B cell (primary cell): ENCODE results near the gene SMCR8. TPM values are rescaled to one million over a fixed set of nuclear protein-coding genes. Genes with fewer than 3 reads are reported as not detected.

Experiments
- ATAC-seq: fragments of 200-7000 bp; cut with Tn5 transposase; one replicate; pipeline ENCODE4 v1.10.0; 2021; ENCODE audit warnings: low read depth, mild to moderate bottlenecking, moderate number of reproducible peaks, moderate library complexity
- CTCF ChIA-PET: fragments of 350-600 bp; sonication (Branson Sonifier 250); formaldehyde crosslinking; loops from one replicate; lab custom pipeline; 2021; ENCODE audit warnings: antibody characterized with exemption, inconsistent platforms; lab: Charles Lee
- POLR2A ChIA-PET: fragments of 350-600 bp; sonication (Branson Sonifier 250); formaldehyde crosslinking; loops from one replicate; lab custom pipeline; 2021; ENCODE audit warnings: antibody characterized with exemption; lab: Charles Lee
- DNase-seq: peaks from one replicate; pipeline ENCODE4 v3.0.0; 2013
- H2AFZ ChIP-seq: 2 replicates; pipeline ENCODE4 v1.6.1; 2012; ENCODE audit warnings: mild to moderate bottlenecking, low read depth, low read length; ENCODE audit not compliant: insufficient read depth, poor library complexity, severe bottlenecking
- H3K27ac ChIP-seq, 2 donors: 1 replicate in 1 of 2; 2 replicates in 1 of 2; pipeline ENCODE4 v1.5.1; 2012 to 2013; ENCODE audit warnings: low read length in 2 of 2, mild to moderate bottlenecking in 2 of 2, moderate library complexity in 1 of 2
- H3K27me3 ChIP-seq, 4 experiments: fragments of 200-600 bp in 1 of 4; sonication (generic) in 1 of 4; replicated peaks in 1 of 4; 1 replicate in 2 of 4; 2 replicates in 2 of 4; pipeline versions ENCODE4 v1.6.1 to v1.7.0; 2013 to 2016; ENCODE audit warnings: low read length in 3 of 4, mild to moderate bottlenecking in 2 of 4, mixed read lengths in 1 of 4, moderate library complexity in 1 of 4; ENCODE audit not compliant: insufficient read depth in 4 of 4, control insufficient read depth in 3 of 4; ENCODE audit errors: control extremely low read depth in 1 of 4
- H3K36me3 ChIP-seq, 2 experiments: replicated peaks in 1 of 2; 1 replicate in 1 of 2; 2 replicates in 1 of 2; pipeline versions ENCODE4 v1.6.1 to v1.7.1; 2013; ENCODE audit warnings: low read length in 1 of 2; ENCODE audit not compliant: insufficient read depth in 2 of 2, control insufficient read depth in 1 of 2; ENCODE audit errors: control extremely low read depth in 1 of 2, extremely low read depth in 1 of 2
- H3K4me1 ChIP-seq, 2 donors: fragments of 200-600 bp in 1 of 2; sonication (generic) in 1 of 2; 1 replicate in 1 of 2; 2 replicates in 1 of 2; pipeline versions ENCODE4 v1.5.1 to v1.6.1; 2013 to 2017; ENCODE audit warnings: low read length in 2 of 2; ENCODE audit not compliant: control insufficient read depth in 2 of 2, insufficient read depth in 2 of 2
- H3K4me2 ChIP-seq: replicated peaks from 2 replicates; pipeline ENCODE3; 2012; ENCODE audit warnings: mild to moderate bottlenecking, low read depth, low read length; ENCODE audit not compliant: poor library complexity, severe bottlenecking
- H3K4me3 ChIP-seq, 5 experiments: fragments of 200-600 bp in 1 of 5; sonication (generic) in 1 of 5; 1 replicate in 3 of 5; 2 replicates in 2 of 5; pipeline versions ENCODE4 v1.5.1 to v1.7.0; 2011 to 2016; ENCODE audit warnings: low read length in 4 of 5, mild to moderate bottlenecking in 4 of 5, low read depth in 2 of 5, control low read depth in 1 of 5, moderate library complexity in 1 of 5; ENCODE audit not compliant: insufficient read depth in 1 of 5; ENCODE audit errors: control extremely low read depth in 1 of 5, extremely low read depth in 1 of 5
- H3K79me2 ChIP-seq: fragments of 200-600 bp; sonication (generic); one replicate; pipeline ENCODE4 v1.6.0; 2016; ENCODE audit warnings: low read length; ENCODE audit not compliant: control insufficient read depth, insufficient read depth
- H3K9ac ChIP-seq: fragments of 200-600 bp; sonication (generic); 2 replicates; pipeline ENCODE4 v1.6.1; 2017; ENCODE audit warnings: mild to moderate bottlenecking, low read length, moderate library complexity
- H3K9me3 ChIP-seq, 3 donors: one replicate each; pipeline versions ENCODE4 v1.6.1 to v1.7.1; 2013; ENCODE audit warnings: low read length in 2 of 3; ENCODE audit not compliant: control insufficient read depth in 2 of 3, insufficient read depth in 1 of 3; ENCODE audit errors: control extremely low read depth in 1 of 3
- H4K20me1 ChIP-seq: 2 replicates; pipeline ENCODE4 v1.6.0; 2012; ENCODE audit warnings: mild to moderate bottlenecking, low read length; ENCODE audit not compliant: insufficient read depth, control insufficient read depth, poor library complexity, severe bottlenecking
- H3K27ac Mint-ChIP-seq: one replicate; pipeline ENCODE4 v1.8.0; 2021; ENCODE audit warnings: mixed read lengths
- H3K27me3 Mint-ChIP-seq: one replicate; pipeline ENCODE4 v1.8.0; 2021; ENCODE audit warnings: mixed read lengths
- H3K4me1 Mint-ChIP-seq: one replicate; pipeline ENCODE4 v1.8.0; 2021; ENCODE audit warnings: mixed read lengths
- H3K4me3 Mint-ChIP-seq: one replicate; pipeline ENCODE4 v1.8.0; 2021; ENCODE audit warnings: mixed read lengths
- H3K9me3 Mint-ChIP-seq: one replicate; pipeline ENCODE4 v1.8.0; 2022; ENCODE audit warnings: mixed read lengths; ENCODE audit not compliant: insufficient read depth
- EZH2 ChIP-seq: IDR thresholded peaks from 2 replicates; pipeline ENCODE4 v1.6.1; 2012; ENCODE audit warnings: borderline replicate concordance, low read depth, mild to moderate bottlenecking, moderate library complexity, low read length; ENCODE audit not compliant: insufficient read depth, poor library complexity, severe bottlenecking
- WGBS: methylation state at CpG from one replicate; pipeline ENCODE4 v1.1.5; 2013; ENCODE audit warnings: missing lambda C conversion rate; ENCODE audit not compliant: insufficient coverage; 5-methylcytosine and 5-hydroxymethylcytosine counted together
- intact Hi-C: fragments of 100-400 bp; cut with micrococcal nuclease; formaldehyde crosslinking; loops from one replicate; pipeline ENCODE4 v1.10.0; 2022
- polyA plus RNA-seq: library from polyadenylated mRNA; depleted of rRNA; stranded (reverse); fragments of >200 nt; gene quantifications from 2 replicates; pipeline ENCODE4 v1.2.3, GENCODE V29; 2012
- total RNA-seq, 2 donors: library from RNA; stranded (reverse); fragments of 120-200 nt in 1 of 2; gene quantifications; 1 replicate in 1 of 2; 2 replicates in 1 of 2; pipeline versions ENCODE4 v1.2.3 to v1.2.4, GENCODE V29; 2013 to 2022
- TF ChIP-seq, protein P1 (sequence below): fragments of 200-600 bp; IDR thresholded peaks from one replicate; pipeline ENCODE4 v1.8.0; 2022; ENCODE audit warnings: antibody characterized with exemption, mild to moderate bottlenecking

Gene SMCR8
- total and polyA plus RNA-seq, 2 donors (not counting 1 experiment from before 2014, with no cell fraction given), result 16.2 to 48.0 TPM

GRCh38 chr17:18339933-18340332 is 24.8 kb downstream of the SMCR8 start:
- Histone ChIP-seq H3K4me2 (no peak overlapping the region), H3K36me3 (peaks cover 0 to 27% of the 10 kb centered on the region in 2 experiments), H3K4me3 (no peak overlapping the region), H3K27me3 (no peaks in the 10 kb centered on the region), H3K79me2 (no peaks in the 10 kb centered on the region), H3K9ac (no peak overlapping the region), H4K20me1 (no peaks in the 10 kb centered on the region), H2AFZ (no peak overlapping the region), H3K27ac (no peak overlapping the region), H3K9me3 (no peaks in the 10 kb centered on the region), H3K4me1 (no peaks in the 10 kb centered on the region)
- DNase-seq (no peak), ATAC-seq (no peak)
- Mint-ChIP-seq H3K4me1 (no peaks in the 10 kb centered on the region), H3K9me3 (no peaks in the 10 kb centered on the region), H3K27me3 (no peaks in the 10 kb centered on the region), H3K4me3 (no peak overlapping the region), H3K27ac (no peak overlapping the region)
- WGBS, result 99% methylated on average over 13 of the region's 13 CpGs
- intact Hi-C loops, result no loop called here
- TF ChIP-seq EZH2, result no peak
- POLR2A ChIA-PET, result no interaction called here
- CTCF ChIA-PET, result no interaction called here

GRCh38 chr17:18344021-18344420 is 28.9 kb downstream of the SMCR8 start:
- H3K27me3 Mint-ChIP-seq, result no peaks in the 10 kb centered on the region
- Histone ChIP-seq H3K79me2 (no peaks in the 10 kb centered on the region), H3K36me3 (peaks cover 0 to 40% of the 10 kb centered on the region in 2 experiments), H3K4me3 (no peak overlapping the region), H4K20me1 (no peaks in the 10 kb centered on the region), H3K27me3 (no peaks in the 10 kb centered on the region), H2AFZ (no peak overlapping the region), H3K9ac (no peak overlapping the region), H3K27ac (no peak overlapping the region), H3K9me3 (no peaks in the 10 kb centered on the region), H3K4me2 (no peak overlapping the region), H3K4me1 (no peaks in the 10 kb centered on the region)
- no peak overlapping the region for H3K4me3 Mint-ChIP-seq
- no peaks in the 10 kb centered on the region for H3K4me1 Mint-ChIP-seq
- WGBS, result 50% methylated on average over 1 of the region's 5 CpGs
- no peaks in the 10 kb centered on the region for H3K9me3 Mint-ChIP-seq
- DNase-seq (no peak), ATAC-seq (no peak)
- intact Hi-C loops, result no loop called here
- no peak for TF ChIP-seq EZH2
- TF ChIP-seq, protein P1, sequence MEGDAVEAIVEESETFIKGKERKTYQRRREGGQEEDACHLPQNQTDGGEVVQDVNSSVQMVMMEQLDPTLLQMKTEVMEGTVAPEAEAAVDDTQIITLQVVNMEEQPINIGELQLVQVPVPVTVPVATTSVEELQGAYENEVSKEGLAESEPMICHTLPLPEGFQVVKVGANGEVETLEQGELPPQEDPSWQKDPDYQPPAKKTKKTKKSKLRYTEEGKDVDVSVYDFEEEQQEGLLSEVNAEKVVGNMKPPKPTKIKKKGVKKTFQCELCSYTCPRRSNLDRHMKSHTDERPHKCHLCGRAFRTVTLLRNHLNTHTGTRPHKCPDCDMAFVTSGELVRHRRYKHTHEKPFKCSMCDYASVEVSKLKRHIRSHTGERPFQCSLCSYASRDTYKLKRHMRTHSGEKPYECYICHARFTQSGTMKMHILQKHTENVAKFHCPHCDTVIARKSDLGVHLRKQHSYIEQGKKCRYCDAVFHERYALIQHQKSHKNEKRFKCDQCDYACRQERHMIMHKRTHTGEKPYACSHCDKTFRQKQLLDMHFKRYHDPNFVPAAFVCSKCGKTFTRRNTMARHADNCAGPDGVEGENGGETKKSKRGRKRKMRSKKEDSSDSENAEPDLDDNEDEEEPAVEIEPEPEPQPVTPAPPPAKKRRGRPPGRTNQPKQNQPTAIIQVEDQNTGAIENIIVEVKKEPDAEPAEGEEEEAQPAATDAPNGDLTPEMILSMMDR, result no peak
- H3K27ac Mint-ChIP-seq, result no peak overlapping the region
- ChIA-PET CTCF (no interaction called here), POLR2A (interaction anchor here (0.7 kb wide), 1 partner anchor 50 kb away, joined by 11 read pairs; no protein-coding TSS in a partner anchor)
